Thyroid gland (tissue), 4 donors: ENCODE results near the gene GABRR1. TPM values are rescaled to one million over a fixed set of nuclear protein-coding genes. Genes with fewer than 3 reads are reported as not detected.
"Not testable (repeated sequence)": the region's sequence is repeated elsewhere in the genome, so short reads cannot be mapped to it uniquely, and the experiment has no call there.

Experiments used
- DNase-seq, 2 donors: peaks; one replicate each; pipeline ENCODE4 v3.0.0-alpha.2; 2019
- H3K27ac ChIP-seq, 3 donors: fragments of 200-600 bp; sonication (generic); 1 replicate in 2 of 3; 2 replicates in 1 of 3; pipeline ENCODE4 v1.5.1; 2016 to 2019; ENCODE audit warnings: mild to moderate bottlenecking in 1 of 3, moderate library complexity in 1 of 3
- H3K27me3 ChIP-seq: fragments of 200-600 bp; sonication (generic); one replicate; pipeline ENCODE4 v1.5.1; 2019
- H3K36me3 ChIP-seq, 2 donors: fragments of 200-600 bp; sonication (generic); one replicate each; pipeline ENCODE4 v1.5.1; 2016 to 2019
- H3K4me1 ChIP-seq, 2 donors: fragments of 200-600 bp; sonication (generic); one replicate each; pipeline ENCODE4 v1.5.1; 2017 to 2019
- H3K4me3 ChIP-seq, 3 donors: fragments of 200-600 bp; sonication (generic); replicated peaks in 1 of 3; 1 replicate in 2 of 3; 2 replicates in 1 of 3; pipeline ENCODE4 v1.5.1; 2016; ENCODE audit warnings: mild to moderate bottlenecking in 1 of 3
- H3K9me3 ChIP-seq: fragments of 200-600 bp; sonication (generic); one replicate; pipeline ENCODE4 v1.5.1; 2017
- POLR2A ChIP-seq, 2 donors: fragments of 450-650 bp; IDR thresholded peaks; one replicate each; pipeline ENCODE4 v1.6.1; 2017; ENCODE audit warnings: antibody characterized with exemption in 2 of 2, mild to moderate bottlenecking in 2 of 2, moderate library complexity in 1 of 2
- WGBS, 2 donors: methylation state at CpG; one replicate each; pipeline ENCODE4 v1.1.5; 2017; 5-methylcytosine and 5-hydroxymethylcytosine counted together
- intact Hi-C: fragments of 100-400 bp; cut with DNase I; formaldehyde crosslinking; loops from one replicate; pipeline ENCODE4 v1.15.1; 2023
- total RNA-seq, 4 donors: library from RNA; depleted of rRNA; stranded (reverse); fragments of >200 nt; gene quantifications; one replicate each; pipeline ENCODE4 v1.2.3, GENCODE V29; 2016
- TF ChIP-seq, protein P1 (sequence below), 6 experiments: fragments of 200-600 bp in 3 of 6; fragments of 450-650 bp in 3 of 6; sonication (generic) in 3 of 6; IDR thresholded peaks; one replicate each; pipeline ENCODE4 v1.5.1; 2016 to 2019; ENCODE audit warnings: antibody characterized with exemption in 6 of 6, mild to moderate bottlenecking in 2 of 6, inconsistent platforms in 1 of 6, moderate library complexity in 1 of 6

Gene GABRR1
- total RNA-seq, 4 donors from 2014 or later, result not detected

DNA sequence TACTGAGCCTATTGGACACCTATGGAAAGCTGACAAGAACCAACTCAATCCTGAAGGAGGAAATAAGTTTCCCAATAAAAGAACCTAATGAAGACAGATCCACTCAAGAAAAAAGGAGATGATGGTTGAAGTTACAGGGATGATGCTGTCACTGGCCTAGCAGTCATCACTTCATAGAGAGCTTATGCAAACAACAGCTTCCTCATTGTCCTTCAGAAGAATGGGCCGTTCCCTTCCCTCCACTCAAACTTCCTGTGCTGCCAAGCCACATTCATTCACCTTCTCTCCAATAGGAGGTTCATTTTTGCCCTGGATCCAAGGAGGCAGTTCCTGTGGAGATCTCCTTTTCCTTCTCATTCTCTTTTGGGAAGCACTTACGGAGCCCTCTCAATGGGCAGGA, 85.1 kb downstream of the GABRR1 start:
- Histone ChIP-seq H3K4me3 (no peak overlapping the region), H3K27me3 (no peaks in the 10 kb centered on the region), H3K27ac (no peak overlapping the region), H3K36me3 (no peaks in the 10 kb centered on the region), H3K4me1 (no peaks in the 10 kb centered on the region), H3K9me3 (no peaks in the 10 kb centered on the region)
- TF ChIP-seq, protein P1, sequence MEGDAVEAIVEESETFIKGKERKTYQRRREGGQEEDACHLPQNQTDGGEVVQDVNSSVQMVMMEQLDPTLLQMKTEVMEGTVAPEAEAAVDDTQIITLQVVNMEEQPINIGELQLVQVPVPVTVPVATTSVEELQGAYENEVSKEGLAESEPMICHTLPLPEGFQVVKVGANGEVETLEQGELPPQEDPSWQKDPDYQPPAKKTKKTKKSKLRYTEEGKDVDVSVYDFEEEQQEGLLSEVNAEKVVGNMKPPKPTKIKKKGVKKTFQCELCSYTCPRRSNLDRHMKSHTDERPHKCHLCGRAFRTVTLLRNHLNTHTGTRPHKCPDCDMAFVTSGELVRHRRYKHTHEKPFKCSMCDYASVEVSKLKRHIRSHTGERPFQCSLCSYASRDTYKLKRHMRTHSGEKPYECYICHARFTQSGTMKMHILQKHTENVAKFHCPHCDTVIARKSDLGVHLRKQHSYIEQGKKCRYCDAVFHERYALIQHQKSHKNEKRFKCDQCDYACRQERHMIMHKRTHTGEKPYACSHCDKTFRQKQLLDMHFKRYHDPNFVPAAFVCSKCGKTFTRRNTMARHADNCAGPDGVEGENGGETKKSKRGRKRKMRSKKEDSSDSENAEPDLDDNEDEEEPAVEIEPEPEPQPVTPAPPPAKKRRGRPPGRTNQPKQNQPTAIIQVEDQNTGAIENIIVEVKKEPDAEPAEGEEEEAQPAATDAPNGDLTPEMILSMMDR (IDR thresholded peaks at IDR 0.05), result no peak
- TF ChIP-seq POLR2A (IDR thresholded peaks at IDR 0.05), result no peak
- no peak for DNase-seq
- 78 to 88% methylated on average over 2 of the region's 2 CpGs for WGBS, 2 donors
- intact Hi-C loops, result no loop called here

DNA sequence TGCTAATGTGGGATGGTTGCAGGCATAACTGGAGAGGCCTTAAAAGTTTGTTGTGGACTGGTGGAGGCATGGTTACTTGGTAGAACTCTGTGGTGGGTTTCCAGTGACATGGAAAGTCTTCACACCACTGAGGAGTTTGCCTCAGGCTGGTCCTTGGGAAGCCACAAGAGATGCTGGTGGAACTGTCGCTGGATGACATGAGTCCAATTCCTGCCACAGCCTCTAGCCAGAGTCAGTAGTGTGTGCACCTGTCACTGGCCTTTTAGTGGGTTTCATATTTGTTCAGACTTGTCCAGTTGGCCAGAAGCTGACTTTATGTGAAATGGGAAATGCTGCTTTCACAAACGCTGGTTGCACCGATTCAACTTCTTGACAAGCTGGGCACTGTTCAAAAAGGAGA, 85.6 kb downstream of the GABRR1 start:
- no peaks in the 10 kb centered on the region for H3K27me3 ChIP-seq
- H3K4me3 ChIP-seq, result no peak overlapping the region
- no peaks in the 10 kb centered on the region for H3K4me1 ChIP-seq
- H3K27ac ChIP-seq, result no peak overlapping the region
- H3K9me3 ChIP-seq, result no peaks in the 10 kb centered on the region
- 94 to 99% methylated on average over 3 of the region's 3 CpGs for WGBS, 2 donors
- TF ChIP-seq, protein P1 (IDR thresholded peaks at IDR 0.05), result no peak
- no peak for TF ChIP-seq POLR2A (IDR thresholded peaks at IDR 0.05)
- DNase-seq, result no peak
- intact Hi-C loops, result no loop called here
- H3K36me3 ChIP-seq, result no peaks in the 10 kb centered on the region

DNA sequence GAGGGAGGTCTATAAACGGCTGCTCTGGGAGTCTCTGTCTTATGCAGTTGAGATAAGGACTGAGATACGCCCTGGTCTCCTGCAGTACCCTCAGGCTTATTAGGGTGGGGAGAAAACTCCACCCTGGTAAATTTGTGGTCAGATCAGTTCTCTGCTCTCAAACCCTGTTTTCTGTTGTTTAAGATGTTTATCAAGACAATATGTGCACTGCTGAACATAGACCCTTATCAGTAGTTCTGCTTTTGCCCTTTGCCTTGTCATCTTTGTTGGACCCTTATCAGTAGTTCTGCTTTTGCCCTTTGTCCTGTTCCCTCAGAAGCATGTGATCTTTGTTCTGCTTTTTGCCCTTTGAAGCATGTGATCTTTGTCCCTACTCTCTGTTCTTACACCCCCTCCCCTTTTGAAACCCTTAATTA, 88.9 kb downstream of the GABRR1 start:
- H3K36me3 ChIP-seq, H3K4me1 ChIP-seq, H3K27ac ChIP-seq, H3K9me3 ChIP-seq, H3K27me3 ChIP-seq, intact Hi-C loops, H3K4me3 ChIP-seq, DNase-seq: not testable (repeated sequence)
- WGBS, 2 donors, result 84 to 93% methylated on average over 2 of the region's 2 CpGs

Other genes with a start within 250 kb of the GABRR1 start
- 100 to 1,000 TPM; 189 to 307 (median 245) TPM for gene PNRC1, start 136.6 kb downstream of the GABRR1 start, total RNA-seq
- gene SRSF12, start 99.3 kb downstream of the GABRR1 start, total RNA-seq, result 1 to 10 TPM in 3 of 4 donors, under 1 TPM in 1; 0.88 to 3.3 (median 2.7) TPM
- gene PM20D2, start 71.3 kb downstream of the GABRR1 start, total RNA-seq, result 10 to 100 TPM; 21.5 to 33.3 (median 28.6) TPM
- gene GABRR2, start 97.9 kb upstream of the GABRR1 start, total RNA-seq, result 1 to 10 TPM in 1 of 4 donors, under 1 TPM in 3; 0.42 to 2.1 (median 0.56) TPM
- 10 to 100 TPM; 49.8 to 63.1 (median 51.9) TPM for gene UBE2J1, start 135.4 kb upstream of the GABRR1 start, total RNA-seq
- gene RRAGD, start 194.9 kb upstream of the GABRR1 start, total RNA-seq, result 10 to 100 TPM; 49.8 to 73.0 (median 62.2) TPM
- gene ANKRD6, start 215.8 kb upstream of the GABRR1 start, total RNA-seq, result 10 to 100 TPM; 18.2 to 50.6 (median 20.6) TPM